Measurements from ENCODE around the gene CAPN3. TPM values are rescaled to one million over a fixed set of nuclear protein-coding genes. Genes with fewer than 3 reads are reported as not detected.

Gene CAPN3
- total and polyA plus RNA-seq, 2 experiments from 2014 or later: 2.2 to 5.7 TPM

GRCh38 chr15:42355291-42355690 is 4.0 kb upstream of the CAPN3 start:
- Histone ChIP-seq H3K9me3 (ENCODE audit: low read depth) (no peaks in the 10 kb centered on the region), H2AFZ (no peak overlapping the region), H3K9ac (no peak overlapping the region), H3K79me2 (ENCODE audit: insufficient read depth) (no peaks in the 10 kb centered on the region), H3K4me2 (ENCODE audit: unreplicated experiment) (no peak overlapping the region), H3K27ac (no peak overlapping the region), H3K4me3 (no peak overlapping the region), H3K36me3 (ENCODE audit: low read depth) (peaks cover 24% of the 10 kb centered on the region), H4K20me1 (ENCODE audit: insufficient read depth) (no peaks in the 10 kb centered on the region), H3K27me3 (replicated peaks; ENCODE audit: insufficient read depth) (no peaks in the 10 kb centered on the region), H3K9me2 (ENCODE audit: insufficient read depth) (no peaks in the 10 kb centered on the region), H3K4me1 (ENCODE audit: insufficient read depth) (no peaks in the 10 kb centered on the region), H3F3A (ENCODE audit: insufficient read depth) (no peaks in the 10 kb centered on the region)
- no peak for TF ChIP-seq EZH2 (IDR thresholded peaks at IDR 0.05; ENCODE audit: insufficient read depth, poor library complexity, severe bottlenecking)
- no peak for TF ChIP-seq EZH2phosphoT487 (IDR thresholded peaks at IDR 0.05; ENCODE audit: insufficient read depth, low read depth)
- DNase-seq: no peak
- in situ Hi-C loops (cut with MboI): no loop called here
- WGBS, 2 experiments (ENCODE audit: low coverage in 1 of 2, low lambda C conversion rate in 2 of 2, missing lambda C conversion rate in 2 of 2): 89 to 90% methylated on average over 6 of the region's 6 CpGs

GRCh38 chr15:42356851-42357250 is 2.5 kb upstream of the CAPN3 start:
- Histone ChIP-seq H3F3A (ENCODE audit: insufficient read depth) (no peaks in the 10 kb centered on the region), H3K4me1 (ENCODE audit: insufficient read depth) (no peaks in the 10 kb centered on the region), H3K9me2 (ENCODE audit: insufficient read depth) (no peaks in the 10 kb centered on the region), H3K4me2 (ENCODE audit: unreplicated experiment) (no peak overlapping the region), H3K9me3 (ENCODE audit: low read depth) (no peaks in the 10 kb centered on the region), H3K27me3 (replicated peaks; ENCODE audit: insufficient read depth) (no peaks in the 10 kb centered on the region), H2AFZ (no peak overlapping the region), H4K20me1 (ENCODE audit: insufficient read depth) (no peaks in the 10 kb centered on the region), H3K9ac (no peak overlapping the region), H3K79me2 (ENCODE audit: insufficient read depth) (no peaks in the 10 kb centered on the region), H3K27ac (no peak overlapping the region), H3K36me3 (ENCODE audit: low read depth) (peaks cover 18% of the 10 kb centered on the region), H3K4me3 (no peak overlapping the region)
- TF ChIP-seq EZH2 (IDR thresholded peaks at IDR 0.05; ENCODE audit: insufficient read depth, poor library complexity, severe bottlenecking): no peak
- in situ Hi-C loops (cut with MboI): no loop called here
- 79 to 82% methylated on average over 5 of the region's 5 CpGs for WGBS, 2 experiments (ENCODE audit: low coverage in 1 of 2, low lambda C conversion rate in 2 of 2, missing lambda C conversion rate in 2 of 2)
- DNase-seq: no peak

- H3K9ac ChIP-seq: no peak overlapping the region
- no peaks in the 10 kb centered on the region for H4K20me1 ChIP-seq (ENCODE audit: insufficient read depth)
- H3F3A ChIP-seq (ENCODE audit: insufficient read depth): no peaks in the 10 kb centered on the region
- no peak overlapping the region for H3K4me3 ChIP-seq
- peaks cover 13% of the 10 kb centered on the region; the same call in 1 of the 2 replicates for H3K36me3 ChIP-seq (ENCODE audit: low read depth)
- WGBS, 2 experiments (ENCODE audit: low coverage in 1 of 2, low lambda C conversion rate in 2 of 2, missing lambda C conversion rate in 2 of 2): 81 to 86% methylated on average over 2 of the region's 2 CpGs
- no peaks in the 10 kb centered on the region for H3K27me3 ChIP-seq (replicated peaks; ENCODE audit: insufficient read depth)
- no peak overlapping the region for H3K27ac ChIP-seq
- no peaks in the 10 kb centered on the region for H3K4me1 ChIP-seq (ENCODE audit: insufficient read depth)
- H3K9me3 ChIP-seq (ENCODE audit: low read depth): no peaks in the 10 kb centered on the region
- no peaks in the 10 kb centered on the region for H3K79me2 ChIP-seq (ENCODE audit: insufficient read depth)
- no peak for TF ChIP-seq EZH2 (IDR thresholded peaks at IDR 0.05; ENCODE audit: insufficient read depth, poor library complexity, severe bottlenecking)
- TF ChIP-seq EZH2phosphoT487 (IDR thresholded peaks at IDR 0.05; ENCODE audit: insufficient read depth, low read depth): no peak
- DNase-seq: no peak
- no peak overlapping the region for H3K4me2 ChIP-seq (ENCODE audit: unreplicated experiment)
- H2AFZ ChIP-seq: no peak overlapping the region
- no peaks in the 10 kb centered on the region for H3K9me2 ChIP-seq (ENCODE audit: insufficient read depth)
- in situ Hi-C loops (cut with MboI): no loop called here
These were observed 1.2 kb upstream of the CAPN3 start for GRCh38 chr15:42358141-42358540.

GRCh38 chr15:42359985-42360384 is 684 bp downstream of the CAPN3 start:
- Histone ChIP-seq H3F3A (ENCODE audit: insufficient read depth) (no peaks in the 10 kb centered on the region), H3K79me2 (ENCODE audit: insufficient read depth) (no peaks in the 10 kb centered on the region), H3K4me2 (ENCODE audit: unreplicated experiment) (no peak overlapping the region), H3K9me2 (ENCODE audit: insufficient read depth) (no peaks in the 10 kb centered on the region), H3K27me3 (replicated peaks; ENCODE audit: insufficient read depth) (no peaks in the 10 kb centered on the region), H3K9ac (no peak overlapping the region), H4K20me1 (ENCODE audit: insufficient read depth) (no peaks in the 10 kb centered on the region), H3K9me3 (ENCODE audit: low read depth) (no peaks in the 10 kb centered on the region), H2AFZ (no peak overlapping the region), H3K4me3 (no peak overlapping the region), H3K36me3 (ENCODE audit: low read depth) (peaks cover 2% of the 10 kb centered on the region; the same call in 1 of the 2 replicates), H3K4me1 (ENCODE audit: insufficient read depth) (no peaks in the 10 kb centered on the region), H3K27ac (no peak overlapping the region)
- DNase-seq: no peak
- TF ChIP-seq EZH2phosphoT487 (IDR thresholded peaks at IDR 0.05; ENCODE audit: insufficient read depth, low read depth): no peak
- in situ Hi-C loops (cut with MboI): no loop called here
- 79 to 88% methylated on average over 7 of the region's 7 CpGs for WGBS, 2 experiments (ENCODE audit: low coverage in 1 of 2, low lambda C conversion rate in 2 of 2, missing lambda C conversion rate in 2 of 2)

- Histone ChIP-seq H3K4me1 (ENCODE audit: insufficient read depth) (no peaks in the 10 kb centered on the region), H3K27ac (no peak overlapping the region), H3K36me3 (ENCODE audit: low read depth) (no peaks in the 10 kb centered on the region; the same call in 1 of the 2 replicates), H3K9me3 (ENCODE audit: low read depth) (no peaks in the 10 kb centered on the region), H3K4me3 (no peak overlapping the region), H3F3A (ENCODE audit: insufficient read depth) (no peaks in the 10 kb centered on the region), H3K79me2 (ENCODE audit: insufficient read depth) (no peaks in the 10 kb centered on the region), H4K20me1 (ENCODE audit: insufficient read depth) (no peaks in the 10 kb centered on the region), H3K9me2 (ENCODE audit: insufficient read depth) (no peaks in the 10 kb centered on the region), H2AFZ (no peak overlapping the region), H3K27me3 (replicated peaks; ENCODE audit: insufficient read depth) (no peaks in the 10 kb centered on the region), H3K4me2 (ENCODE audit: unreplicated experiment) (no peak overlapping the region), H3K9ac (no peak overlapping the region)
- WGBS, 2 experiments (ENCODE audit: low coverage in 1 of 2, low lambda C conversion rate in 2 of 2, missing lambda C conversion rate in 2 of 2): 77 to 83% methylated on average over 5 of the region's 5 CpGs
- no peak for DNase-seq
- no peak for TF ChIP-seq EZH2phosphoT487 (IDR thresholded peaks at IDR 0.05; ENCODE audit: insufficient read depth, low read depth)
- no peak for TF ChIP-seq EZH2 (IDR thresholded peaks at IDR 0.05; ENCODE audit: insufficient read depth, poor library complexity, severe bottlenecking)
- in situ Hi-C loops (cut with MboI): no loop called here
These were observed 1.3 kb downstream of the CAPN3 start for GRCh38 chr15:42360535-42361112.

All from GM23248 (cell line).